ENCODE measurements around the gene CYFIP1.

DNA sequence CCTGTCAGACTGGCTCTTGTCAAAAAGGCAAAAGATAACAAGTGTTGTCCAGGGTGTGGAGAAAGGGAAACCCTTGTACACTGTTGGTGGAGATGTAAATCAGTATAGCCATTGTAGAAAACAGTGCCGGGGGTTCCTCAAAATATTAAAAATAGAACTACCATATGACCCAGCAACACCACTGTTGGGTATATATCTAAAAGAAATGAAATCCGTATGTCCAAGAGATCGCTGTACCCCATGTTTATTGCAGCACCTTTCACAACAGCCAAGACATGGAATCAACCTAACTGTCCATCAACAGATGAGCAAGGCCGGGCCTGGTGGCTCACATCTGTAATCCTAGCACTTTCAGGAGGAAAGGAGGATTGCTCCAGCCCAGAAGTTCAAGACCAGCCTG, 6.2 kb downstream of the CYFIP1 start:
- TF ChIP-seq CTCF (IDR thresholded peaks at IDR 0.05; ENCODE audit: poor library complexity, severe bottlenecking) (no peak), POLR2AphosphoS5 (IDR thresholded peaks at IDR 0.05) (no peak)

All from neural cell (in vitro differentiated cells).